Right lobe of liver (tissue), 4 donors: Measurements from ENCODE around the gene AMBRA1.

Experiments
- CTCF ChIP-seq, 4 donors: fragments of 200-600 bp in 3 of 4; fragments of 450-650 bp in 1 of 4; IDR thresholded peaks; one replicate each; pipeline versions ENCODE4 v1.5.1 to v1.8.0; 2016 to 2022; ENCODE audit warnings: antibody characterized with exemption in 4 of 4, mild to moderate bottlenecking in 2 of 4
- POLR2A ChIP-seq: fragments of 450-650 bp; IDR thresholded peaks from one replicate; pipeline ENCODE4 v1.6.1; 2017; ENCODE audit warnings: antibody characterized with exemption, mild to moderate bottlenecking
- donor health status: DM: no; HTN: no; CAD: no.
- donor health status: DM: no; HTN: no; CAD: no.
- donor health status: DM: no; HTN: yes; CAD: no.

- TF ChIP-seq CTCF (IDR thresholded peaks at IDR 0.05), result no peak
- no peak for TF ChIP-seq POLR2A
Observed at GRCh38 chr11:46451759-46452158, 142.1 kb downstream of the AMBRA1 start.
